HepG2 (cell line): ENCODE data around the gene RABGEF1. TPM values are rescaled to one million over a fixed set of nuclear protein-coding genes. Genes with fewer than 3 reads are reported as not detected.

Experiments used
- ATAC-seq: fragments of 200-7000 bp; cut with Tn5 transposase; 3 replicates; pipeline ENCODE4 v1.9.1; 2020; ENCODE audit warnings: mild to moderate bottlenecking, moderate library complexity
- BruUV-seq: library from RNA; stranded (reverse); fragments of 400-500 nt; replicated peaks from 2 replicates; lab custom pipeline; 2021; lab: Mats Ljungman, UMichigan
- CTCF ChIA-PET: fragments of 300-600 bp; formaldehyde crosslinking; extraction: SDS; loops from one replicate; lab custom pipeline; 2021; ENCODE audit warnings: low total read pairs, inconsistent platforms, low intra/inter-chr PET ratio; lab: Yijun Ruan, JAX
- POLR2A ChIA-PET: fragments of 350-600 bp; sonication (Branson Sonifier 250); formaldehyde crosslinking; loops from one replicate; lab custom pipeline; 2020; ENCODE audit warnings: antibody characterized with exemption, inconsistent platforms; lab: Yijun Ruan, JAX
- DNase-seq: peaks from one replicate; pipeline ENCODE4 v3.0.0-alpha.2; 2015; ENCODE audit warnings: low spot score
- FAIRE-seq: peaks from 3 replicates; lab custom pipeline; 2011; peaks lifted over from hg19 to GRCh38; lab: Jason Lieb, UNC
- H2AFZ ChIP-seq: one replicate; pipeline ENCODE4 v1.6.1; 2011; ENCODE audit warnings: low read length, inconsistent platforms
- H3K27ac ChIP-seq: fragments of 300-600 bp; 3 replicates; pipeline ENCODE4 v1.8.0; 2011; ENCODE audit warnings: mixed run types, mild to moderate bottlenecking, mixed read lengths, low read length, inconsistent platforms; ENCODE audit not compliant: insufficient read depth; ENCODE audit errors: extremely low read length
- H3K27me3 ChIP-seq, 2 experiments: fragments of 200-600 bp in 1 of 2; 2 replicates in 1 of 2; 3 replicates in 1 of 2; pipeline versions ENCODE4 v1.6.0 to v1.8.0; 2011; ENCODE audit warnings: low read length in 2 of 2, mild to moderate bottlenecking in 2 of 2, moderate library complexity in 2 of 2, inconsistent platforms in 1 of 2; ENCODE audit not compliant: insufficient read depth in 2 of 2, control insufficient read depth in 1 of 2
- H3K36me3 ChIP-seq, 2 experiments: fragments of 200-600 bp in 1 of 2; replicated peaks in 1 of 2; 2 replicates in 1 of 2; 3 replicates in 1 of 2; pipeline versions ENCODE4 v1.5.1 to v1.8.0; 2011; ENCODE audit warnings: low read length in 2 of 2, inconsistent platforms in 1 of 2; ENCODE audit not compliant: insufficient read depth in 2 of 2, control insufficient read depth in 1 of 2
- H3K4me1 ChIP-seq: 2 replicates; pipeline ENCODE4 v1.5.1; 2012; ENCODE audit warnings: low read length, inconsistent platforms; ENCODE audit not compliant: insufficient read depth
- H3K4me2 ChIP-seq: 2 replicates; pipeline ENCODE4 v1.6.0; 2011; ENCODE audit warnings: low read depth, low read length, inconsistent platforms
- H3K4me3 ChIP-seq, 3 experiments: fragments of 200-600 bp in 1 of 3; sonication (generic), shearing (Covaris generic) in 1 of 3; replicated peaks in 1 of 3; 2 replicates each; pipeline ENCODE4 v1.5.1; 2011 to 2016; ENCODE audit warnings: low read length in 3 of 3, inconsistent platforms in 2 of 3, low read depth in 2 of 3, mild to moderate bottlenecking in 2 of 3, control low read depth in 1 of 3, mixed read lengths in 1 of 3; ENCODE audit not compliant: insufficient read depth in 1 of 3
- H3K79me2 ChIP-seq: one replicate; pipeline ENCODE4 v1.6.1; 2011; ENCODE audit warnings: low read length, inconsistent platforms; ENCODE audit not compliant: insufficient read depth
- H3K9ac ChIP-seq: 2 replicates; pipeline ENCODE4 v1.6.0; 2011; ENCODE audit warnings: mild to moderate bottlenecking, low read depth, low read length, inconsistent platforms; ENCODE audit not compliant: insufficient read depth
- H3K9me3 ChIP-seq: 2 replicates; pipeline ENCODE4 v1.5.1; 2012; ENCODE audit warnings: mild to moderate bottlenecking, low read length
- H4K20me1 ChIP-seq: 2 replicates; pipeline ENCODE4 v1.6.0; 2011; ENCODE audit warnings: inconsistent platforms, mild to moderate bottlenecking, low read length, moderate library complexity; ENCODE audit not compliant: insufficient read depth
- CHD4 ChIP-seq: fragments of 200-600 bp; sonication (generic); IDR thresholded peaks from 2 replicates; pipeline ENCODE4 v1.7.0; 2017; ENCODE audit warnings: mild to moderate bottlenecking, low read length, borderline replicate concordance
- HIC2 ChIP-seq: sonication (generic); formaldehyde crosslinking; IDR thresholded peaks from 2 replicates; pipeline ENCODE4 v1.9.0; 2022; ENCODE audit warnings: low read depth, missing genetic modification reagents
- KLF16 ChIP-seq, 2 experiments: sonication (generic) in 1 of 2; formaldehyde crosslinking in 1 of 2; IDR thresholded peaks; 2 replicates each; pipeline versions ENCODE4 v1.6.1 to v1.8.0; 2016 to 2023; ENCODE audit warnings: missing genetic modification reagents in 2 of 2, missing compliant biosample characterization in 1 of 2
- LRRFIP1 ChIP-seq: sonication (generic); formaldehyde crosslinking; conservative IDR thresholded peaks from 2 replicates; pipeline ENCODE4 v1.4.0; 2020; ENCODE audit warnings: missing genetic modification reagents
- MAZ ChIP-seq, 2 experiments: sonication (generic) in 1 of 2; formaldehyde crosslinking in 1 of 2; IDR thresholded peaks; 2 replicates each; pipeline versions ENCODE4 v1.5.0 to v1.6.1; 2012 to 2020; ENCODE audit warnings: low read depth in 2 of 2, mild to moderate bottlenecking in 2 of 2, borderline replicate concordance in 1 of 2, improper control_type of control experiment in 1 of 2, low read length in 1 of 2, missing genetic modification reagents in 1 of 2, moderate library complexity in 1 of 2
- MXD4 ChIP-seq: IDR thresholded peaks from 2 replicates; pipeline ENCODE4 v1.6.1; 2016; ENCODE audit warnings: mild to moderate bottlenecking, missing biosample characterization, missing genetic modification reagents
- TBP ChIP-seq: sonication (generic); formaldehyde crosslinking; IDR thresholded peaks from 2 replicates; pipeline ENCODE4 v1.5.0; 2020; ENCODE audit warnings: missing genetic modification reagents
- TERF1 ChIP-seq: sonication (generic); formaldehyde crosslinking; IDR thresholded peaks from 2 replicates; pipeline ENCODE4 v1.8.0; 2022; ENCODE audit warnings: mild to moderate bottlenecking, missing genetic modification reagents, moderate library complexity
- ZNF343 ChIP-seq: sonication (generic); formaldehyde crosslinking; IDR thresholded peaks from 2 replicates; pipeline ENCODE4 v1.4.0; 2020; ENCODE audit warnings: mild to moderate bottlenecking, missing genetic modification reagents
- ZNF609 ChIP-seq: sonication (generic); formaldehyde crosslinking; IDR thresholded peaks from 2 replicates; pipeline ENCODE4 v1.4.0; 2020; ENCODE audit warnings: mild to moderate bottlenecking, missing genetic modification reagents, borderline replicate concordance
- ZUFSP ChIP-seq: sonication (generic); formaldehyde crosslinking; IDR thresholded peaks from 2 replicates; pipeline ENCODE4 v1.9.0; 2021; ENCODE audit warnings: missing genetic modification reagents, mild to moderate bottlenecking, borderline replicate concordance
- WGBS: methylation state at CpG from one replicate; pipeline ENCODE4 v1.1.6; 2017; ENCODE audit warnings: low lambda C conversion rate; 5-methylcytosine and 5-hydroxymethylcytosine counted together
- in situ Hi-C: cut with HindIII; loops from 2 replicates; pipeline ENCODE4 v1.10.0; 2017; ENCODE audit warnings: low pct_unique_long_range_greater_than_20kb; ENCODE audit not compliant: extremely low pct_ligation_motif_present
- intact Hi-C: fragments of 100-400 bp; cut with micrococcal nuclease; formaldehyde crosslinking; loops from one replicate; pipeline ENCODE4 v1.10.0; 2022; ENCODE audit not compliant: unreplicated experiment
- polyA plus RNA-seq, 8 experiments: library from polyadenylated mRNA; depleted of rRNA in 3 of 8; stranded (reverse) in 7 of 8; unstranded in 1 of 8; fragments of >200 nt; fragmentation: Illumina TruSeq in 4 of 8; extraction: Trizol in 4 of 8; gene quantifications; 2 replicates each; pipeline versions ENCODE4 v1.2.1 to v1.2.3, GENCODE V29; 2011 to 2016; ENCODE audit warnings: low read depth in 4 of 8, missing spikeins in 1 of 8, mixed read lengths in 1 of 8; ENCODE audit not compliant: insufficient read depth in 1 of 8
- total RNA-seq, 5 experiments: library from RNA; depleted of rRNA; stranded (reverse); fragments of >200 nt; fragmentation: Illumina TruSeq; extraction: Trizol; gene quantifications; 2 replicates each; pipeline ENCODE4 v1.2.3, GENCODE V29; 2016; ENCODE audit warnings: low read depth in 1 of 5

Gene RABGEF1
- total and polyA plus RNA-seq, 2 of the 13 experiments (the other 11 are each of a cell fraction or from before 2014, with no cell fraction given), result 22.7 to 35.3 TPM

GRCh38 chr7:66693331-66693730 lies 47.2 kb upstream of the RABGEF1 start:
- in situ Hi-C loops, result no loop called here
- ChIA-PET POLR2A (no interaction called here), CTCF (no interaction called here)
- peaks cover 0 to 3% of the 10 kb centered on the region in 2 experiments; a peak in 1 of 5 replicates for H3K36me3 ChIP-seq
- FAIRE-seq, result no peak
- intact Hi-C loops, result no loop called here
- WGBS, result 96% methylated on average over 4 of the region's 4 CpGs
- H3K4me2 ChIP-seq, result no peak overlapping the region
- no peaks in the 10 kb centered on the region for H3K27me3 ChIP-seq
- H3K4me1 ChIP-seq, result peaks cover 17% of the 10 kb centered on the region
- H3K4me3 ChIP-seq, result no peak overlapping the region
- H3K79me2 ChIP-seq, result peaks cover 3% of the 10 kb centered on the region
- no peak overlapping the region for H3K27ac ChIP-seq
- no peaks in the 10 kb centered on the region for H4K20me1 ChIP-seq
- ATAC-seq, result no peak
- H3K9me3 ChIP-seq, result no peaks in the 10 kb centered on the region
- no peak for DNase-seq
- no peak overlapping the region for H3K9ac ChIP-seq
- no peak overlapping the region for H2AFZ ChIP-seq
- BruUV-seq, result no TSS peak
- no peak for TF ChIP-seq ZNF343 (CRISPR knock-in tag)
- TF ChIP-seq HIC2 (CRISPR knock-in tag), result no peak
- TF ChIP-seq ZUFSP, result no peak
- TF ChIP-seq TERF1, result no peak
- no peak for TF ChIP-seq LRRFIP1 (CRISPR knock-in tag)
- no peak for TF ChIP-seq KLF16 (CRISPR knock-in tag; IDR thresholded peaks at IDR 0.05)
- no peak for TF ChIP-seq CHD4
- TF ChIP-seq MAZ (IDR thresholded peaks at IDR 0.05; ENCODE audit: borderline replicate concordance, low read depth, low read length), result no peak
- TF ChIP-seq MAZ (CRISPR knock-in tag; IDR thresholded peaks at IDR 0.05; ENCODE audit: low read depth), result no peak
- TF ChIP-seq MXD4 (CRISPR knock-in tag), result no peak
- TF ChIP-seq TBP, result no peak
- no peak for TF ChIP-seq ZNF609
